Thoracic aorta (tissue), 2 donors: ENCODE results near the gene FPGT. TPM values are rescaled to one million over a fixed set of nuclear protein-coding genes. Genes with fewer than 3 reads are reported as not detected.
"Not testable (repeated sequence)": the region's sequence is repeated elsewhere in the genome, so short reads cannot be mapped to it uniquely, and the experiment has no call there.

Experiments used
- ATAC-seq: fragments of 150-250 bp; one replicate; pipeline ENCODE4 v1.8.0; 2017; ENCODE audit warnings: low read depth; ENCODE audit not compliant: insufficient number of reproducible peaks, low FRiP score
- DNase-seq: peaks from one replicate; pipeline ENCODE4 v3.0.0-alpha.2; 2020; ENCODE audit warnings: low spot score
- H3K27ac ChIP-seq, 2 donors: fragments of 200-600 bp; sonication (generic); 1 replicate in 1 of 2; 2 replicates in 1 of 2; pipeline ENCODE4 v1.5.1; 2016; ENCODE audit warnings: mild to moderate bottlenecking in 2 of 2, moderate library complexity in 2 of 2
- H3K27me3 ChIP-seq: fragments of 200-600 bp; sonication (generic); replicated peaks from 2 replicates; pipeline ENCODE4 v1.6.0; 2016; ENCODE audit warnings: mild to moderate bottlenecking; ENCODE audit not compliant: insufficient read depth
- H3K36me3 ChIP-seq: fragments of 200-600 bp; sonication (generic); one replicate; pipeline ENCODE4 v1.5.1; 2016
- H3K4me1 ChIP-seq, 2 donors: fragments of 200-600 bp; sonication (generic); 1 replicate in 1 of 2; 2 replicates in 1 of 2; pipeline versions ENCODE4 v1.5.1 to v1.6.0; 2016; ENCODE audit warnings: low read depth in 2 of 2, mild to moderate bottlenecking in 1 of 2; ENCODE audit not compliant: control insufficient read depth in 1 of 2
- H3K4me3 ChIP-seq: fragments of 200-600 bp; sonication (generic); 2 replicates; pipeline ENCODE4 v1.5.1; 2016; ENCODE audit warnings: mild to moderate bottlenecking
- H3K9me3 ChIP-seq: fragments of 200-600 bp; sonication (generic); 2 replicates; pipeline ENCODE4 v1.5.1; 2016
- total RNA-seq, 2 donors: library from RNA; depleted of rRNA; stranded (reverse); fragments of >200 nt; gene quantifications; one replicate each; pipeline versions ENCODE4 v1.1.0 to v1.2.3, GENCODE V29; 2016
- TF ChIP-seq, protein P1 (sequence below): fragments of 200-600 bp; sonication (generic); IDR thresholded peaks from one replicate; pipeline ENCODE4 v1.5.1; 2019; ENCODE audit warnings: antibody characterized with exemption

The FPGT gene
- 10 to 100 TPM in 1 of 2 donors, 1 to 10 TPM in 1; 8.9 to 17.1 TPM for total RNA-seq

DNA sequence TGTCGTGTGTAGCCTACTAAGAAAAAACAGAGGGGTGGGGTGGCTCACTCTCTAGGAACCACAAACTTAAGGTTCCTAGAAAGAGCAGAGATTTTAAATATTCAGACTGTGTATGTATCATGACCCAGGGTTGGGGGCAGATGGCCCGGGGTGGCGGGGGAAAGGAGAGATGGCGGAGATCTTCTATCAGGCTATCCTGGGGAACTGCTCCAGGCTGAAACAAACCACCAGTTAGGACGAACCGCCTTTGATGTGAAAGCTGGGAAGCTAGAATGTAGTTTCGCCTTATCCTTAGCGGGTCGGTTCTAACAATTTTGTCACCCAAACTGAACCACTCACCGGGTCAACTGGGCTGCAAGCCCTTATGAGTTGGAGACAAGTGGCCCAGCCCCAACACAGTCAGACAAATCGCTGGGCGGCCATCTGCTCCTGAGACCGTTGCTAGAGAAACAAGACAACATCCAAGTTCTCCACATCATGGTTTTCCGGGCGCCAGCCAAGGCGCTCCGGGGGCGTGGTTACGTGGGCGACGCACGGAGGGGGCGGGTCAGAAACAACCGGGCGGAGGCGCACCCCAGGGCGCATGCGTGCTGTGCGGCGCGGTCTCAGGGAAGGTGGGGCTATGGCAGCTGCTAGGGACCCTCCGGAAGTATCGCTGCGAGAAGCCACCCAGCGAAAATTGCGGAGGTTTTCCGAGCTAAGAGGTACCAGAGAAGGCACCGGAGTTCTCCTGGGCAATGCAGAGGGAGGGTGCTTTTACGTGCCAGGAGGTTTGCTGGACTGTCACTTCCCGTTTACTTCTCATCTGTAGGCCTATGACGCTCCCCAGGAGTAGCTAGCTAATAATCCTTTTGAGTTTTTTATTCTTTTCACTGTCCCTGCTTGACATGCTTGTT, at the start of gene FPGT, which contains the start of gene LRRIQ3:
Gene FPGT, plus strand, starts transcription at position 586 of the 896 bp plus-strand sequence. Its CDS starts 37 bp downstream, at position 623.
Gene LRRIQ3, minus strand, starts transcription at position 520 of the 896 bp plus-strand sequence. CDS start 14,492 bp downstream, outside the sequence.
- DNase-seq (peak; percentile 85), ATAC-seq (peak; percentile 96)
- peaks cover 12 to 14% of the 10 kb centered on the region in 2 donors for H3K4me1 ChIP-seq
- H3K4me3 ChIP-seq: peak within 1 kb of the TSS; percentile 83
- H3K27me3 ChIP-seq: no peaks in the 10 kb centered on the region
- no peaks in the 10 kb centered on the region for H3K36me3 ChIP-seq
- no peaks in the 10 kb centered on the region for H3K9me3 ChIP-seq
- TF ChIP-seq, protein P1, sequence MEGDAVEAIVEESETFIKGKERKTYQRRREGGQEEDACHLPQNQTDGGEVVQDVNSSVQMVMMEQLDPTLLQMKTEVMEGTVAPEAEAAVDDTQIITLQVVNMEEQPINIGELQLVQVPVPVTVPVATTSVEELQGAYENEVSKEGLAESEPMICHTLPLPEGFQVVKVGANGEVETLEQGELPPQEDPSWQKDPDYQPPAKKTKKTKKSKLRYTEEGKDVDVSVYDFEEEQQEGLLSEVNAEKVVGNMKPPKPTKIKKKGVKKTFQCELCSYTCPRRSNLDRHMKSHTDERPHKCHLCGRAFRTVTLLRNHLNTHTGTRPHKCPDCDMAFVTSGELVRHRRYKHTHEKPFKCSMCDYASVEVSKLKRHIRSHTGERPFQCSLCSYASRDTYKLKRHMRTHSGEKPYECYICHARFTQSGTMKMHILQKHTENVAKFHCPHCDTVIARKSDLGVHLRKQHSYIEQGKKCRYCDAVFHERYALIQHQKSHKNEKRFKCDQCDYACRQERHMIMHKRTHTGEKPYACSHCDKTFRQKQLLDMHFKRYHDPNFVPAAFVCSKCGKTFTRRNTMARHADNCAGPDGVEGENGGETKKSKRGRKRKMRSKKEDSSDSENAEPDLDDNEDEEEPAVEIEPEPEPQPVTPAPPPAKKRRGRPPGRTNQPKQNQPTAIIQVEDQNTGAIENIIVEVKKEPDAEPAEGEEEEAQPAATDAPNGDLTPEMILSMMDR: no peak
- H3K27ac ChIP-seq: peak within 1 kb of the TSS; percentile 48 to 76

- TF ChIP-seq, protein P1: no peak
- DNase-seq (no peak), ATAC-seq (no peak)
- Histone ChIP-seq H3K4me3 (no peak overlapping the region), H3K27me3 (no peaks in the 10 kb centered on the region), H3K36me3 (no peaks in the 10 kb centered on the region), H3K4me1 (no peaks in the 10 kb centered on the region), H3K9me3 (no peaks in the 10 kb centered on the region), H3K27ac (no peak overlapping the region)
Observed at GRCh38 chr1:74160046-74160445, 38.0 kb upstream of the FPGT start.

DNA sequence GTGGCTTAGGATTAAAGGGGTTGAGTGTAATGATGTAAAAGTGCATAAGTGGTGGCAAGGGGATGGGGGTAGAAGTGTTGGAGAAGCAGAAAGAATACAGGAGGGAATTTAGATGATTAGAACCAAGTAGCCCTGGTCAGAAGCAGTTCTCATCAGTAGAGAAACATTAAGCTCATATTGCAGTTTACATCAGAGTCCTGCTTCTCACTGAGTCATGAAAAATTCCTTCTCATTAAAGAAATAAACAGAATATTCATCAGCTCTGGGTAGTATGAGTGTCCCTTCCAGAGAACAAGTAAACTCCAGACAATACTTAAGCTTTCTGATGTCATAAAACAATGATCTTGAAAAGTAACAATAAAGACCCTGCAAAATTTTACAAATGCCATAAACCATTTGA, 36.5 kb upstream of the FPGT start:
- no peak overlapping the region for H3K27ac ChIP-seq
- no peak for DNase-seq
- TF ChIP-seq, protein P1: no peak
- no peak overlapping the region for H3K4me3 ChIP-seq
- no peaks in the 10 kb centered on the region for H3K27me3 ChIP-seq
- no peak for ATAC-seq
- no peaks in the 10 kb centered on the region for H3K9me3 ChIP-seq
- no peaks in the 10 kb centered on the region for H3K4me1 ChIP-seq
- no peaks in the 10 kb centered on the region for H3K36me3 ChIP-seq

DNA sequence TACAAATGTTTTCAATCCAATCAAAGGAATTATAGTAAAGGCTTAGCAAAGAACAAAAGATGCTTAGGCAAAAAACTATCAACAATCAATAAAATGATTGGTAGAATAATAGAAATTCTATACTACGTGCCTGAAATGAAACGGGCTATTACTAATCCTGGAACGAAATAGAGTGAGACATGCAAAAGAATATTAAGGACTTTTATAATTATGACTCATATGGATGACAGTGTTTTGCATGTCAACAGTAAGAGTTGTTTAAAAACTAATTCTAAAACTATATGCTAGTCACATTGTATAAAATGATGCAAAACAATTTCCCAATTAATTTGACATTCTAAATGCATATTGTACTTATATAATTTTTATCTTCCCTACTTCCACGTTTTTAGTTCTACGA, 35.7 kb upstream of the FPGT start:
- Histone ChIP-seq H3K27me3 (no peaks in the 10 kb centered on the region), H3K27ac (no peak overlapping the region), H3K36me3 (no peaks in the 10 kb centered on the region), H3K9me3 (no peaks in the 10 kb centered on the region), H3K4me3 (no peak overlapping the region), H3K4me1 (no peaks in the 10 kb centered on the region)
- no peak for ATAC-seq
- no peak for DNase-seq
- TF ChIP-seq, protein P1: no peak

- H3K27ac ChIP-seq, DNase-seq, H3K27me3 ChIP-seq, ATAC-seq, H3K4me3 ChIP-seq, H3K9me3 ChIP-seq, H3K4me1 ChIP-seq, H3K36me3 ChIP-seq: not testable (repeated sequence)
Observed at GRCh38 chr1:74174423-74174822, 23.6 kb upstream of the FPGT start.
